HCT116 (cell line): ENCODE measurements around the gene PTGER1.
"Not testable (repeated sequence)": the region's sequence is repeated elsewhere in the genome, so short reads cannot be mapped to it uniquely, and the experiment has no call there.

Source experiments
- CEBPB ChIP-seq: IDR thresholded peaks from 2 replicates; pipeline ENCODE4 v1.6.1; 2012; ENCODE audit warnings: low read depth
- POLR2A ChIP-seq: IDR thresholded peaks from 2 replicates; pipeline ENCODE4 v1.7.0; 2011; ENCODE audit warnings: borderline replicate concordance; ENCODE audit not compliant: insufficient read depth, insufficient read length; ENCODE audit errors: extremely low read depth
- POLR2AphosphoS5 ChIP-seq: IDR thresholded peaks from 2 replicates; pipeline ENCODE4 v1.6.1; 2011; ENCODE audit warnings: mild to moderate bottlenecking, low read depth, low read length, moderate library complexity
- YY1 ChIP-seq: IDR thresholded peaks from 2 replicates; pipeline ENCODE4 v1.6.1; 2011; ENCODE audit warnings: low read length, low read depth, moderate library complexity, mild to moderate bottlenecking; ENCODE audit not compliant: insufficient replicate concordance; ENCODE audit errors: extremely low read depth
- TF ChIP-seq, protein P1 (sequence below), 3 experiments: fragments of 200-600 bp in 1 of 3; sonication (generic) in 1 of 3; IDR thresholded peaks in 2 of 3; conservative IDR thresholded peaks in 1 of 3; 2 replicates each; pipeline ENCODE4 v1.5.1; 2012 to 2017; ENCODE audit warnings: low read depth in 2 of 3, low read length in 2 of 3, antibody characterized with exemption in 1 of 3, borderline replicate concordance in 1 of 3, control low read depth in 1 of 3, mild to moderate bottlenecking in 1 of 3, mixed read lengths in 1 of 3, mixed run types in 1 of 3, moderate library complexity in 1 of 3; ENCODE audit not compliant: insufficient read depth in 1 of 3
- TF ChIP-seq, protein P2 (sequence below): IDR thresholded peaks from 2 replicates; pipeline ENCODE4 v1.6.1; 2011; ENCODE audit warnings: mild to moderate bottlenecking, low read length, moderate library complexity; ENCODE audit not compliant: insufficient replicate concordance; ENCODE audit errors: extremely low read depth
- TF ChIP-seq, protein P3 (sequence below): IDR thresholded peaks from 2 replicates; pipeline ENCODE4 v1.6.1; 2012; ENCODE audit warnings: low read depth

DNA sequence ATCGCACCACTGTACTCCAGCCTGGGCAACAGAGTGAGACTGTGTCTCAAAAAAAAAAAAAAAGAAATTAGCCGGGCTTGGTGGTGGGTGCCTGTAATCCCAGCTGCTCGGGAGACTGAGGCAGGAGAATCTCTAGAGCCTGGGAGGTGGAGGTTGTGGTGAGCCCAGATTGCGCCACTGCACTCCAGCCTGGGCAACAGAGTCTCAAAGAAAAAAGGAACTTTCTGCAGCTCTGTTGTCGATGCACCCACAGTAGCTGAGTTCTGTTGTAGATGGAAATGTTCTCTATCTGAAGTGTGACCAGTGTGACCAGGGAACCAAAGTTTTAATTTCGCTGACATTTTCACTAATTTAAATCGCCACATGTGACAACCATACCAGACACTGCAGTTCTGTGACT lies 12.8 kb downstream of the PTGER1 start:
- TF ChIP-seq POLR2A, CEBPB, POLR2AphosphoS5, YY1: not testable (repeated sequence)
- TF ChIP-seq, protein P1, sequence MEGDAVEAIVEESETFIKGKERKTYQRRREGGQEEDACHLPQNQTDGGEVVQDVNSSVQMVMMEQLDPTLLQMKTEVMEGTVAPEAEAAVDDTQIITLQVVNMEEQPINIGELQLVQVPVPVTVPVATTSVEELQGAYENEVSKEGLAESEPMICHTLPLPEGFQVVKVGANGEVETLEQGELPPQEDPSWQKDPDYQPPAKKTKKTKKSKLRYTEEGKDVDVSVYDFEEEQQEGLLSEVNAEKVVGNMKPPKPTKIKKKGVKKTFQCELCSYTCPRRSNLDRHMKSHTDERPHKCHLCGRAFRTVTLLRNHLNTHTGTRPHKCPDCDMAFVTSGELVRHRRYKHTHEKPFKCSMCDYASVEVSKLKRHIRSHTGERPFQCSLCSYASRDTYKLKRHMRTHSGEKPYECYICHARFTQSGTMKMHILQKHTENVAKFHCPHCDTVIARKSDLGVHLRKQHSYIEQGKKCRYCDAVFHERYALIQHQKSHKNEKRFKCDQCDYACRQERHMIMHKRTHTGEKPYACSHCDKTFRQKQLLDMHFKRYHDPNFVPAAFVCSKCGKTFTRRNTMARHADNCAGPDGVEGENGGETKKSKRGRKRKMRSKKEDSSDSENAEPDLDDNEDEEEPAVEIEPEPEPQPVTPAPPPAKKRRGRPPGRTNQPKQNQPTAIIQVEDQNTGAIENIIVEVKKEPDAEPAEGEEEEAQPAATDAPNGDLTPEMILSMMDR (IDR thresholded peaks at IDR 0.05 in 2 of 3, conservative IDR thresholded peaks at IDR 0.05 in 1 of 3; ENCODE audit: borderline replicate concordance in 1 of 3, insufficient read depth in 1 of 3, low read depth in 2 of 3, low read length in 2 of 3): not testable (repeated sequence)
- TF ChIP-seq, protein P2, sequence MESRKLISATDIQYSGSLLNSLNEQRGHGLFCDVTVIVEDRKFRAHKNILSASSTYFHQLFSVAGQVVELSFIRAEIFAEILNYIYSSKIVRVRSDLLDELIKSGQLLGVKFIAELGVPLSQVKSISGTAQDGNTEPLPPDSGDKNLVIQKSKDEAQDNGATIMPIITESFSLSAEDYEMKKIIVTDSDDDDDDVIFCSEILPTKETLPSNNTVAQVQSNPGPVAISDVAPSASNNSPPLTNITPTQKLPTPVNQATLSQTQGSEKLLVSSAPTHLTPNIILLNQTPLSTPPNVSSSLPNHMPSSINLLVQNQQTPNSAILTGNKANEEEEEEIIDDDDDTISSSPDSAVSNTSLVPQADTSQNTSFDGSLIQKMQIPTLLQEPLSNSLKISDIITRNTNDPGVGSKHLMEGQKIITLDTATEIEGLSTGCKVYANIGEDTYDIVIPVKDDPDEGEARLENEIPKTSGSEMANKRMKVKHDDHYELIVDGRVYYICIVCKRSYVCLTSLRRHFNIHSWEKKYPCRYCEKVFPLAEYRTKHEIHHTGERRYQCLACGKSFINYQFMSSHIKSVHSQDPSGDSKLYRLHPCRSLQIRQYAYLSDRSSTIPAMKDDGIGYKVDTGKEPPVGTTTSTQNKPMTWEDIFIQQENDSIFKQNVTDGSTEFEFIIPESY: not testable (repeated sequence)
- TF ChIP-seq, protein P3, sequence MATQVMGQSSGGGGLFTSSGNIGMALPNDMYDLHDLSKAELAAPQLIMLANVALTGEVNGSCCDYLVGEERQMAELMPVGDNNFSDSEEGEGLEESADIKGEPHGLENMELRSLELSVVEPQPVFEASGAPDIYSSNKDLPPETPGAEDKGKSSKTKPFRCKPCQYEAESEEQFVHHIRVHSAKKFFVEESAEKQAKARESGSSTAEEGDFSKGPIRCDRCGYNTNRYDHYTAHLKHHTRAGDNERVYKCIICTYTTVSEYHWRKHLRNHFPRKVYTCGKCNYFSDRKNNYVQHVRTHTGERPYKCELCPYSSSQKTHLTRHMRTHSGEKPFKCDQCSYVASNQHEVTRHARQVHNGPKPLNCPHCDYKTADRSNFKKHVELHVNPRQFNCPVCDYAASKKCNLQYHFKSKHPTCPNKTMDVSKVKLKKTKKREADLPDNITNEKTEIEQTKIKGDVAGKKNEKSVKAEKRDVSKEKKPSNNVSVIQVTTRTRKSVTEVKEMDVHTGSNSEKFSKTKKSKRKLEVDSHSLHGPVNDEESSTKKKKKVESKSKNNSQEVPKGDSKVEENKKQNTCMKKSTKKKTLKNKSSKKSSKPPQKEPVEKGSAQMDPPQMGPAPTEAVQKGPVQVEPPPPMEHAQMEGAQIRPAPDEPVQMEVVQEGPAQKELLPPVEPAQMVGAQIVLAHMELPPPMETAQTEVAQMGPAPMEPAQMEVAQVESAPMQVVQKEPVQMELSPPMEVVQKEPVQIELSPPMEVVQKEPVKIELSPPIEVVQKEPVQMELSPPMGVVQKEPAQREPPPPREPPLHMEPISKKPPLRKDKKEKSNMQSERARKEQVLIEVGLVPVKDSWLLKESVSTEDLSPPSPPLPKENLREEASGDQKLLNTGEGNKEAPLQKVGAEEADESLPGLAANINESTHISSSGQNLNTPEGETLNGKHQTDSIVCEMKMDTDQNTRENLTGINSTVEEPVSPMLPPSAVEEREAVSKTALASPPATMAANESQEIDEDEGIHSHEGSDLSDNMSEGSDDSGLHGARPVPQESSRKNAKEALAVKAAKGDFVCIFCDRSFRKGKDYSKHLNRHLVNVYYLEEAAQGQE: not testable (repeated sequence)
